ENCODE results near the gene DTNA.

The DTNA gene

GRCh38 chr18:34704074-34704473 lies 6.0 kb upstream of the DTNA start:
- H3K4me3 ChIP-seq (ENCODE audit: low read length), result no peak overlapping the region
- no peak overlapping the region for H3K27ac ChIP-seq (ENCODE audit: low read depth, low read length)
- no peak overlapping the region for H3K4me2 ChIP-seq (ENCODE audit: low read length)

GRCh38 chr18:34704823-34705222 lies 5.3 kb upstream of the DTNA start:
- no peaks in the 10 kb centered on the region for H3F3A ChIP-seq (ENCODE audit: control insufficient read depth, insufficient read depth)
- H3K79me2 ChIP-seq (ENCODE audit: control insufficient read depth, low read length), result no peaks in the 10 kb centered on the region
- H4K20me1 ChIP-seq (ENCODE audit: control insufficient read depth, insufficient read depth, low read depth, low read length), result no peaks in the 10 kb centered on the region; the same call in 1 of the 2 replicates
- TF ChIP-seq, protein P1, sequence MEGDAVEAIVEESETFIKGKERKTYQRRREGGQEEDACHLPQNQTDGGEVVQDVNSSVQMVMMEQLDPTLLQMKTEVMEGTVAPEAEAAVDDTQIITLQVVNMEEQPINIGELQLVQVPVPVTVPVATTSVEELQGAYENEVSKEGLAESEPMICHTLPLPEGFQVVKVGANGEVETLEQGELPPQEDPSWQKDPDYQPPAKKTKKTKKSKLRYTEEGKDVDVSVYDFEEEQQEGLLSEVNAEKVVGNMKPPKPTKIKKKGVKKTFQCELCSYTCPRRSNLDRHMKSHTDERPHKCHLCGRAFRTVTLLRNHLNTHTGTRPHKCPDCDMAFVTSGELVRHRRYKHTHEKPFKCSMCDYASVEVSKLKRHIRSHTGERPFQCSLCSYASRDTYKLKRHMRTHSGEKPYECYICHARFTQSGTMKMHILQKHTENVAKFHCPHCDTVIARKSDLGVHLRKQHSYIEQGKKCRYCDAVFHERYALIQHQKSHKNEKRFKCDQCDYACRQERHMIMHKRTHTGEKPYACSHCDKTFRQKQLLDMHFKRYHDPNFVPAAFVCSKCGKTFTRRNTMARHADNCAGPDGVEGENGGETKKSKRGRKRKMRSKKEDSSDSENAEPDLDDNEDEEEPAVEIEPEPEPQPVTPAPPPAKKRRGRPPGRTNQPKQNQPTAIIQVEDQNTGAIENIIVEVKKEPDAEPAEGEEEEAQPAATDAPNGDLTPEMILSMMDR (IDR thresholded peaks at IDR 0.05; ENCODE audit: low read depth, low read length, poor library complexity, severe bottlenecking), result no peak
- TF ChIP-seq EZH2phosphoT487 (IDR thresholded peaks at IDR 0.05; ENCODE audit: borderline replicate concordance, low read length), result no peak
- no peak overlapping the region for H3K4me2 ChIP-seq (ENCODE audit: low read length)
- no peaks in the 10 kb centered on the region for H3K4me1 ChIP-seq (ENCODE audit: control insufficient read depth, low read length)
- no peaks in the 10 kb centered on the region for H3K27me3 ChIP-seq (ENCODE audit: control insufficient read depth, low read length)
- no peak overlapping the region for H3K4me3 ChIP-seq (ENCODE audit: low read length)
- H3K36me3 ChIP-seq (ENCODE audit: control insufficient read depth, low read length), result no peaks in the 10 kb centered on the region
- no peaks in the 10 kb centered on the region for H3K9me2 ChIP-seq (replicated peaks; ENCODE audit: control insufficient read depth, low read length)
- H3K9me3 ChIP-seq (ENCODE audit: control insufficient read depth, insufficient read depth, low read length), result no peaks in the 10 kb centered on the region
- H3K27ac ChIP-seq (ENCODE audit: low read depth, low read length), result no peak overlapping the region

More at GRCh38 chr18:34704074-34704473, 6.0 kb upstream of the DTNA start:
- no peaks in the 10 kb centered on the region for H3K9me3 ChIP-seq (ENCODE audit: control insufficient read depth, insufficient read depth, low read length)
- no peaks in the 10 kb centered on the region for H3K27me3 ChIP-seq (ENCODE audit: control insufficient read depth, low read length)
- no peaks in the 10 kb centered on the region for H3F3A ChIP-seq (ENCODE audit: control insufficient read depth, insufficient read depth)
- H3K79me2 ChIP-seq (ENCODE audit: control insufficient read depth, low read length), result no peaks in the 10 kb centered on the region
- H3K4me1 ChIP-seq (ENCODE audit: control insufficient read depth, low read length), result no peaks in the 10 kb centered on the region
- TF ChIP-seq, protein P1 (IDR thresholded peaks at IDR 0.05; ENCODE audit: low read depth, low read length, poor library complexity, severe bottlenecking), result no peak
- TF ChIP-seq EZH2phosphoT487 (IDR thresholded peaks at IDR 0.05; ENCODE audit: borderline replicate concordance, low read length), result no peak
- no peaks in the 10 kb centered on the region for H3K9me2 ChIP-seq (replicated peaks; ENCODE audit: control insufficient read depth, low read length)
- H4K20me1 ChIP-seq (ENCODE audit: control insufficient read depth, insufficient read depth, low read depth, low read length), result no peaks in the 10 kb centered on the region; the same call in 1 of the 2 replicates
- no peaks in the 10 kb centered on the region for H3K36me3 ChIP-seq (ENCODE audit: control insufficient read depth, low read length)

GRCh38 chr18:34707670-34708069 lies 2.4 kb upstream of the DTNA start:
- no peaks in the 10 kb centered on the region for H3F3A ChIP-seq (ENCODE audit: control insufficient read depth, insufficient read depth)
- no peaks in the 10 kb centered on the region for H3K9me3 ChIP-seq (ENCODE audit: control insufficient read depth, insufficient read depth, low read length)
- no peaks in the 10 kb centered on the region; the same call in 1 of the 2 replicates for H4K20me1 ChIP-seq (ENCODE audit: control insufficient read depth, insufficient read depth, low read depth, low read length)
- no peaks in the 10 kb centered on the region for H3K36me3 ChIP-seq (ENCODE audit: control insufficient read depth, low read length)
- H3K9me2 ChIP-seq (replicated peaks; ENCODE audit: control insufficient read depth, low read length), result no peaks in the 10 kb centered on the region
- TF ChIP-seq, protein P1 (IDR thresholded peaks at IDR 0.05; ENCODE audit: low read depth, low read length, poor library complexity, severe bottlenecking), result no peak
- no peak for TF ChIP-seq EZH2phosphoT487 (IDR thresholded peaks at IDR 0.05; ENCODE audit: borderline replicate concordance, low read length)
- H3K4me2 ChIP-seq (ENCODE audit: low read length), result no peak overlapping the region
- no peaks in the 10 kb centered on the region for H3K27me3 ChIP-seq (ENCODE audit: control insufficient read depth, low read length)
- no peak overlapping the region for H3K4me3 ChIP-seq (ENCODE audit: low read length)
- no peak overlapping the region for H3K27ac ChIP-seq (ENCODE audit: low read depth, low read length)
- H3K79me2 ChIP-seq (ENCODE audit: control insufficient read depth, low read length), result no peaks in the 10 kb centered on the region
- H3K4me1 ChIP-seq (ENCODE audit: control insufficient read depth, low read length), result no peaks in the 10 kb centered on the region

All from DOHH2 (cell line).